Endothelial cell of umbilical vein (primary cell): ENCODE data around the gene FBN2. TPM values are rescaled to one million over a fixed set of nuclear protein-coding genes. Genes with fewer than 3 reads are reported as not detected.

ENCODE experiments used
- BruUV-seq: library from RNA; stranded (reverse); fragments of 400-500 nt; replicated peaks from 2 replicates; lab custom pipeline; 2021; lab: Mats Ljungman, UMichigan
- CTCF ChIA-PET: fragments of 300-600, 350-600 bp; sonication (Branson Sonifier 250); formaldehyde crosslinking; loops from one replicate; lab custom pipeline; 2021; ENCODE audit warnings: antibody characterized with exemption, inconsistent platforms; lab: Charles Lee
- POLR2A ChIA-PET: fragments of 300-600, 350-600 bp; sonication (Branson Sonifier 250); formaldehyde crosslinking; loops from one replicate; lab custom pipeline; 2021; ENCODE audit warnings: antibody characterized with exemption, inconsistent platforms; lab: Charles Lee
- DNase-seq: peaks from one replicate; pipeline ENCODE4 v3.0.0-alpha.2; 2011; ENCODE audit warnings: low read depth, low spot score
- FAIRE-seq: peaks from 2 replicates; lab custom pipeline; 2011; peaks lifted over from hg19 to GRCh38; lab: Jason Lieb, UNC
- H2AFZ ChIP-seq: 2 replicates; pipeline ENCODE4 v1.6.0; 2012; ENCODE audit warnings: low read depth, low read length, control low read depth, inconsistent platforms
- H3K27ac ChIP-seq: 2 replicates; pipeline ENCODE4 v1.5.1; 2011; ENCODE audit warnings: low read depth, mild to moderate bottlenecking, control low read depth, low read length, moderate library complexity; ENCODE audit not compliant: insufficient read depth
- H3K27me3 ChIP-seq, 2 experiments: 2 replicates each; pipeline versions ENCODE4 v1.6.0 to v1.6.1; 2011; ENCODE audit warnings: low read length in 2 of 2, mixed read lengths in 1 of 2; ENCODE audit not compliant: control insufficient read depth in 2 of 2, insufficient read depth in 2 of 2
- H3K36me3 ChIP-seq, 2 experiments: 2 replicates in 1 of 2; 3 replicates in 1 of 2; pipeline ENCODE4 v1.5.1; 2011; ENCODE audit warnings: low read length in 2 of 2, mild to moderate bottlenecking in 1 of 2, moderate library complexity in 1 of 2; ENCODE audit not compliant: control insufficient read depth in 2 of 2, insufficient read depth in 2 of 2; ENCODE audit errors: extremely low read depth in 1 of 2
- H3K4me1 ChIP-seq: 3 replicates; pipeline ENCODE4 v1.5.1; 2011; ENCODE audit warnings: mild to moderate bottlenecking, low read length; ENCODE audit not compliant: control insufficient read depth, insufficient read depth; ENCODE audit errors: extremely low read depth
- H3K4me2 ChIP-seq: 2 replicates; pipeline ENCODE4 v1.6.1; 2011; ENCODE audit warnings: low read length, control low read depth, mixed read lengths; ENCODE audit not compliant: insufficient read depth
- H3K4me3 ChIP-seq, 3 experiments: fragments of 200-600 bp in 1 of 3; sonication (generic), shearing (Covaris generic) in 1 of 3; replicated peaks in 1 of 3; 2 replicates each; pipeline ENCODE4 v1.5.1; 2011 to 2016; ENCODE audit warnings: control low read depth in 3 of 3, low read length in 3 of 3, mild to moderate bottlenecking in 2 of 3, inconsistent platforms in 1 of 3, low read depth in 1 of 3, moderate library complexity in 1 of 3; ENCODE audit not compliant: insufficient read depth in 1 of 3
- H3K79me2 ChIP-seq: 2 replicates; pipeline ENCODE4 v1.6.0; 2012; ENCODE audit warnings: low read length, inconsistent platforms; ENCODE audit not compliant: control insufficient read depth, insufficient read depth
- H3K9ac ChIP-seq: replicated peaks from 2 replicates; pipeline ENCODE3; 2011; ENCODE audit warnings: low read length, control low read depth; ENCODE audit not compliant: insufficient read depth; ENCODE audit errors: extremely low read depth
- H3K9me1 ChIP-seq: replicated peaks from 3 replicates; pipeline ENCODE4 v1.6.0; 2011; ENCODE audit warnings: mild to moderate bottlenecking, low read length; ENCODE audit not compliant: control insufficient read depth, insufficient read depth; ENCODE audit errors: extremely low read depth
- H3K9me3 ChIP-seq: replicated peaks from 2 replicates; pipeline ENCODE4 v1.5.1; 2012; ENCODE audit warnings: low read length, inconsistent platforms; ENCODE audit not compliant: control insufficient read depth, insufficient read depth
- H4K20me1 ChIP-seq: replicated peaks from 2 replicates; pipeline ENCODE3; 2011; ENCODE audit warnings: mild to moderate bottlenecking, low read length; ENCODE audit not compliant: control insufficient read depth, insufficient read depth; ENCODE audit errors: extremely low read depth
- EZH2 ChIP-seq: IDR thresholded peaks from 2 replicates; pipeline ENCODE4 v1.6.1; 2012; ENCODE audit warnings: borderline replicate concordance, low read depth, mild to moderate bottlenecking, moderate library complexity, low read length, inconsistent platforms; ENCODE audit not compliant: severe bottlenecking
- FOS ChIP-seq: IDR thresholded peaks from 2 replicates; pipeline ENCODE4 v1.6.1; 2011; ENCODE audit warnings: mild to moderate bottlenecking, low read length, moderate library complexity, borderline replicate concordance; ENCODE audit not compliant: insufficient read depth
- GATA2 ChIP-seq: IDR thresholded peaks from 2 replicates; pipeline ENCODE4 v1.7.0; 2011; ENCODE audit warnings: low read depth, mild to moderate bottlenecking, moderate library complexity, mixed read lengths, low read length; ENCODE audit not compliant: insufficient read length, insufficient read depth
- JUN ChIP-seq: IDR thresholded peaks from 2 replicates; pipeline ENCODE4 v1.6.1; 2011; ENCODE audit warnings: borderline replicate concordance, low read depth; ENCODE audit not compliant: insufficient read length, insufficient read depth
- MYC ChIP-seq: IDR thresholded peaks from one replicate; pipeline ENCODE4 v1.6.1; 2011; ENCODE audit warnings: mild to moderate bottlenecking, low read depth, low read length
- POLR2A ChIP-seq: IDR thresholded peaks from 2 replicates; pipeline ENCODE4 v1.6.1; 2012; ENCODE audit warnings: low read depth, mild to moderate bottlenecking, control low read depth, low read length
- POLR2AphosphoS5 ChIP-seq: IDR thresholded peaks from 2 replicates; pipeline ENCODE4 v1.6.1; 2012; ENCODE audit warnings: low read depth, mild to moderate bottlenecking, control low read depth, low read length, moderate library complexity; ENCODE audit not compliant: insufficient read depth
- dilution Hi-C: fragments of 300-500 bp; cut with MboI; formaldehyde crosslinking; loops from one replicate; pipeline ENCODE4 v1.15.0; 2019; ENCODE audit warnings: low sequenced_read_pairs; ENCODE audit not compliant: extremely low pct_ligation_motif_present
- intact Hi-C: fragments of 100-400 bp; cut with micrococcal nuclease; formaldehyde crosslinking; loops from one replicate; pipeline ENCODE4 v1.10.0; 2022
- polyA plus RNA-seq, 4 experiments: library from polyadenylated mRNA; depleted of rRNA in 3 of 4; stranded (reverse) in 3 of 4; unstranded in 1 of 4; fragments of >200 nt; gene quantifications; 2 replicates each; pipeline versions ENCODE4 v1.2.1 to v1.2.3, GENCODE V29; 2011 to 2012; ENCODE audit warnings: missing spikeins in 1 of 4
- total RNA-seq: library from RNA; stranded (reverse); gene quantifications from 2 replicates; pipeline ENCODE4 v1.2.3, GENCODE V29; 2021
- TF ChIP-seq, protein P1 (sequence below), 2 donors: IDR thresholded peaks; 1 replicate in 1 of 2; 2 replicates in 1 of 2; pipeline ENCODE4 v1.5.1; 2011; ENCODE audit warnings: low read length in 2 of 2, mild to moderate bottlenecking in 2 of 2, moderate library complexity in 2 of 2, control low read depth in 1 of 2, inconsistent platforms in 1 of 2, low read depth in 1 of 2; ENCODE audit not compliant: insufficient read depth in 1 of 2; ENCODE audit errors: extremely low read depth in 1 of 2
- TF ChIP-seq, protein P2 (sequence below): IDR thresholded peaks from 2 replicates; pipeline ENCODE4 v1.6.1; 2011; ENCODE audit not compliant: insufficient read depth, insufficient read length

Gene FBN2
- total and polyA plus RNA-seq, 2 donors (not counting 3 experiments of a cell fraction or from before 2014, with no cell fraction given) = 21.8 to 57.4 TPM

- Histone ChIP-seq H4K20me1 (no peaks in the 10 kb centered on the region), H3K27me3 (no peaks in the 10 kb centered on the region), H2AFZ (no peak overlapping the region), H3K36me3 (no peaks in the 10 kb centered on the region), H3K9ac (no peak overlapping the region), H3K27ac (no peak overlapping the region), H3K4me2 (no peak overlapping the region), H3K9me1 (no peaks in the 10 kb centered on the region), H3K9me3 (no peaks in the 10 kb centered on the region), H3K4me3 (no peak overlapping the region), H3K4me1 (no peaks in the 10 kb centered on the region), H3K79me2 (no peaks in the 10 kb centered on the region)
- TF ChIP-seq GATA2 = no peak
- TF ChIP-seq, protein P1, sequence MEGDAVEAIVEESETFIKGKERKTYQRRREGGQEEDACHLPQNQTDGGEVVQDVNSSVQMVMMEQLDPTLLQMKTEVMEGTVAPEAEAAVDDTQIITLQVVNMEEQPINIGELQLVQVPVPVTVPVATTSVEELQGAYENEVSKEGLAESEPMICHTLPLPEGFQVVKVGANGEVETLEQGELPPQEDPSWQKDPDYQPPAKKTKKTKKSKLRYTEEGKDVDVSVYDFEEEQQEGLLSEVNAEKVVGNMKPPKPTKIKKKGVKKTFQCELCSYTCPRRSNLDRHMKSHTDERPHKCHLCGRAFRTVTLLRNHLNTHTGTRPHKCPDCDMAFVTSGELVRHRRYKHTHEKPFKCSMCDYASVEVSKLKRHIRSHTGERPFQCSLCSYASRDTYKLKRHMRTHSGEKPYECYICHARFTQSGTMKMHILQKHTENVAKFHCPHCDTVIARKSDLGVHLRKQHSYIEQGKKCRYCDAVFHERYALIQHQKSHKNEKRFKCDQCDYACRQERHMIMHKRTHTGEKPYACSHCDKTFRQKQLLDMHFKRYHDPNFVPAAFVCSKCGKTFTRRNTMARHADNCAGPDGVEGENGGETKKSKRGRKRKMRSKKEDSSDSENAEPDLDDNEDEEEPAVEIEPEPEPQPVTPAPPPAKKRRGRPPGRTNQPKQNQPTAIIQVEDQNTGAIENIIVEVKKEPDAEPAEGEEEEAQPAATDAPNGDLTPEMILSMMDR (IDR thresholded peaks at IDR 0.05; ENCODE audit: extremely low read depth in 1 of 2, insufficient read depth in 1 of 2, low read depth in 1 of 2, low read length in 2 of 2) = no peak
- TF ChIP-seq MYC = no peak
- no peak for TF ChIP-seq FOS
- TF ChIP-seq EZH2 = no peak
- TF ChIP-seq, protein P2, sequence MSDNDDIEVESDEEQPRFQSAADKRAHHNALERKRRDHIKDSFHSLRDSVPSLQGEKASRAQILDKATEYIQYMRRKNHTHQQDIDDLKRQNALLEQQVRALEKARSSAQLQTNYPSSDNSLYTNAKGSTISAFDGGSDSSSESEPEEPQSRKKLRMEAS = no peak
- no peak for TF ChIP-seq JUN
- no peak for TF ChIP-seq POLR2A
- TF ChIP-seq POLR2AphosphoS5 = no peak
- DNase-seq (no peak), FAIRE-seq (no peak)
- POLR2A ChIA-PET = no interaction called here
- no TSS peak for BruUV-seq
- CTCF ChIA-PET = no interaction called here
- dilution Hi-C loops = no loop called here
- intact Hi-C loops = no loop called here
These were observed 48.8 kb upstream of the FBN2 start for GRCh38 chr5:128586848-128587247.
